H1 (cell line): ENCODE data around the gene GRIA4. TPM values are rescaled to one million over a fixed set of nuclear protein-coding genes. Genes with fewer than 3 reads are reported as not detected.

Experiments used
- GTF2F1 ChIP-seq: IDR thresholded peaks from 2 replicates; pipeline ENCODE4 v1.6.1; 2012; ENCODE audit warnings: low read depth, low read length, improper control_type of control experiment, borderline replicate concordance
- POLR2AphosphoS5 ChIP-seq: IDR thresholded peaks from 2 replicates; pipeline ENCODE4 v1.6.1; 2011; ENCODE audit warnings: low read depth, low read length
- RBBP5 ChIP-seq: IDR thresholded peaks from 2 replicates; pipeline ENCODE4 v1.7.1; 2012; ENCODE audit warnings: low read depth, mild to moderate bottlenecking, inconsistent platforms, low read length, moderate library complexity, borderline replicate concordance
- polyA plus RNA-seq, 7 experiments: library from polyadenylated mRNA; depleted of rRNA in 3 of 7; stranded (reverse) in 5 of 7; unstranded in 2 of 7; fragments of >200 nt in 5 of 7; fragments of 200-250 nt in 2 of 7; gene quantifications; 1 replicate in 5 of 7; 2 replicates in 1 of 7; 4 replicates in 1 of 7; pipeline versions ENCODE4 v1.2.1 to v1.2.3, GENCODE V29; 2011 to 2013; ENCODE audit warnings: missing spikeins in 2 of 7, mixed read lengths in 2 of 7
- total RNA-seq: library from RNA; stranded (reverse); fragmentation: NEBNext Ultra II Directional; extraction: Animal tissue kit (Norgen Biotek cat#: 25700); gene quantifications from 2 replicates; pipeline ENCODE4 v1.2.1, GENCODE V29; 2021
- TF ChIP-seq, protein P1 (sequence below), 3 experiments: IDR thresholded peaks; 1 replicate in 2 of 3; 2 replicates in 1 of 3; pipeline versions ENCODE4 v1.5.1 to v1.6.1; 2011; ENCODE audit warnings: low read length in 3 of 3, mild to moderate bottlenecking in 3 of 3, inconsistent platforms in 2 of 3, low read depth in 1 of 3, moderate library complexity in 1 of 3; ENCODE audit not compliant: insufficient read depth in 1 of 3; ENCODE audit errors: control extremely low read depth in 1 of 3
- TF ChIP-seq, protein P2 (sequence below): IDR thresholded peaks from 2 replicates; pipeline ENCODE4 v1.6.1; 2012; ENCODE audit warnings: inconsistent platforms

Gene GRIA4
- total and polyA plus RNA-seq, 2 of the 8 experiments (the other 6 are each of a cell fraction or from before 2014, with no cell fraction given): 12.5 to 21.8 TPM

DNA sequence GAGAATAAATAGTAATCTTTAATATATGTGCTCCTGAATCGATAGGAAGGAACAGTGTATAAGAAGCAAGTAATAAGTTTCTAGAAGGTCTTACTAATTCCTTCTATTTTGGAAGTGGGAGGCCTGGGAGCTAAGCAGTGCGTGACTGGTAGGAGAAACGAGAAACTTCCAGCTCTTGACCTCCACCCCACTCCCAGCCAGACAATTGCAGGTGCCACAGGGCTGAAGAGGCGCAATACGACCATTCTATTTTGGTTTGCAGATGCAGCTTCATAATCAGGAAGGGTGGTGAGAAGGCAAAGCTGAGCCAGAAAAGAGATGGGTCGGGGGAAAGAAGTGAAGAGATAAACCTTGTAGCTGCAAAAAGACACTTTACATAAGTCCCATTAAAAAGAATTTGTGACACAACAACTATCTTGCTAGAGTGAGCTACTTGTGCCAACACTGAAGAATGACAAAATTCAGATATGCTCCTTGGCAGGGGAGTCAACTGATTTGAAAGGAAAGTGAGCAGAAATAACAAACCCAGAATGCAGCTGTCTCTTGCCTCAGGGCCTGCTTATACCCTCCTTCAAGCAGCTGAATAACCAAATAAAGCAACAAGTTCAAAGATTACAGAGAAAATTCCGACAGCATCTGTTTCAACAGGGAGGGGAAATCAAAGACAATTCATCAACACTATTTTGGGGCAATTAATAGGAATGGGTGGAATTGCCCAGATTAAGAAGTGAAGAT lies 35.1 kb downstream of the GRIA4 start (continued):
- TF ChIP-seq, protein P1, sequence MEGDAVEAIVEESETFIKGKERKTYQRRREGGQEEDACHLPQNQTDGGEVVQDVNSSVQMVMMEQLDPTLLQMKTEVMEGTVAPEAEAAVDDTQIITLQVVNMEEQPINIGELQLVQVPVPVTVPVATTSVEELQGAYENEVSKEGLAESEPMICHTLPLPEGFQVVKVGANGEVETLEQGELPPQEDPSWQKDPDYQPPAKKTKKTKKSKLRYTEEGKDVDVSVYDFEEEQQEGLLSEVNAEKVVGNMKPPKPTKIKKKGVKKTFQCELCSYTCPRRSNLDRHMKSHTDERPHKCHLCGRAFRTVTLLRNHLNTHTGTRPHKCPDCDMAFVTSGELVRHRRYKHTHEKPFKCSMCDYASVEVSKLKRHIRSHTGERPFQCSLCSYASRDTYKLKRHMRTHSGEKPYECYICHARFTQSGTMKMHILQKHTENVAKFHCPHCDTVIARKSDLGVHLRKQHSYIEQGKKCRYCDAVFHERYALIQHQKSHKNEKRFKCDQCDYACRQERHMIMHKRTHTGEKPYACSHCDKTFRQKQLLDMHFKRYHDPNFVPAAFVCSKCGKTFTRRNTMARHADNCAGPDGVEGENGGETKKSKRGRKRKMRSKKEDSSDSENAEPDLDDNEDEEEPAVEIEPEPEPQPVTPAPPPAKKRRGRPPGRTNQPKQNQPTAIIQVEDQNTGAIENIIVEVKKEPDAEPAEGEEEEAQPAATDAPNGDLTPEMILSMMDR (IDR thresholded peaks at IDR 0.05; ENCODE audit: control extremely low read depth in 1 of 3, insufficient read depth in 1 of 3, low read depth in 1 of 3, low read length in 3 of 3): no peak
- no peak for TF ChIP-seq GTF2F1
- TF ChIP-seq, protein P2, sequence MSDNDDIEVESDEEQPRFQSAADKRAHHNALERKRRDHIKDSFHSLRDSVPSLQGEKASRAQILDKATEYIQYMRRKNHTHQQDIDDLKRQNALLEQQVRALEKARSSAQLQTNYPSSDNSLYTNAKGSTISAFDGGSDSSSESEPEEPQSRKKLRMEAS: no peak
- no peak for TF ChIP-seq POLR2AphosphoS5
- no peak for TF ChIP-seq RBBP5
